HG03103 (cell line): ENCODE data around the gene SERGEF.
A peak's percentile ranks its signal among the peaks of the same experiment; 100 is the strongest.
"Not testable (repeated sequence)": the region's sequence is repeated elsewhere in the genome, so short reads cannot be mapped to it uniquely, and the experiment has no call there.

ENCODE experiments used
- ATAC-seq: cut with Tn5 transposase; IDR thresholded peaks from one replicate; pipeline ENCODE4 v1.9.1; 2021; ENCODE audit warnings: low read depth; ENCODE audit not compliant: unreplicated experiment

The SERGEF gene

GRCh38 chr11:17917556-17917955 lies 95.3 kb downstream of the SERGEF start:
- ATAC-seq = no peak

GRCh38 chr11:17915500-17916143 lies 97.2 kb downstream of the SERGEF start:
- ATAC-seq = no peak

- ATAC-seq = no peak
Observed at GRCh38 chr11:17914957-17915356, 97.9 kb downstream of the SERGEF start.

GRCh38 chr11:17907046-17907445 lies 105.8 kb downstream of the SERGEF start:
- no peak for ATAC-seq

- ATAC-seq = no peak
Observed at GRCh38 chr11:17906436-17906835, 106.4 kb downstream of the SERGEF start.

- ATAC-seq = peak; percentile 93
Observed at GRCh38 chr11:17905477-17905876, 107.4 kb downstream of the SERGEF start.

GRCh38 chr11:17901481-17901880 lies 111.4 kb downstream of the SERGEF start:
- ATAC-seq = no peak

- ATAC-seq = no peak
Observed at GRCh38 chr11:17898782-17899181, 114.1 kb downstream of the SERGEF start.

- ATAC-seq = no peak
Observed at GRCh38 chr11:17898071-17898470, 114.8 kb downstream of the SERGEF start.

- ATAC-seq = no peak
Observed at GRCh38 chr11:17897495-17897894, 115.4 kb downstream of the SERGEF start.

GRCh38 chr11:17896496-17897151 lies 116.2 kb downstream of the SERGEF start:
- ATAC-seq = not testable (repeated sequence)

GRCh38 chr11:17894929-17895658 lies 117.8 kb downstream of the SERGEF start:
- no peak for ATAC-seq

GRCh38 chr11:17892409-17892808 lies 120.4 kb downstream of the SERGEF start:
- no peak for ATAC-seq

GRCh38 chr11:17890325-17890724 lies 122.5 kb downstream of the SERGEF start:
- ATAC-seq = no peak

- ATAC-seq = no peak
Observed at GRCh38 chr11:17887779-17888178, 125.1 kb downstream of the SERGEF start.

GRCh38 chr11:17883946-17884345 lies 128.9 kb downstream of the SERGEF start:
- no peak for ATAC-seq

- ATAC-seq = no peak
Observed at GRCh38 chr11:17883057-17883456, 129.8 kb downstream of the SERGEF start.

GRCh38 chr11:17878743-17879142 lies 134.1 kb downstream of the SERGEF start:
- no peak for ATAC-seq

GRCh38 chr11:17877886-17878285 lies 135.0 kb downstream of the SERGEF start:
- no peak for ATAC-seq

GRCh38 chr11:17876827-17877226 lies 136.0 kb downstream of the SERGEF start:
- ATAC-seq = no peak

GRCh38 chr11:17875891-17876290 lies 137.0 kb downstream of the SERGEF start:
- no peak for ATAC-seq

- no peak for ATAC-seq
Observed at GRCh38 chr11:17873586-17873985, 139.3 kb downstream of the SERGEF start.
